ENCODE measurements around the gene KIAA1549. TPM values are rescaled to one million over a fixed set of nuclear protein-coding genes. Genes with fewer than 3 reads are reported as not detected.

Gene KIAA1549
- total RNA-seq, 4 donors from 2014 or later, result 0.11 to 2.1 (median 0.28) TPM

- Histone ChIP-seq H3K36me3 (no peaks in the 10 kb centered on the region), H3K4me1 (no peaks in the 10 kb centered on the region), H3K27ac (no peak overlapping the region), H3K4me3 (no peak overlapping the region), H3K27me3 (no peaks in the 10 kb centered on the region), H3K9me3 (no peaks in the 10 kb centered on the region)
- no peak for DNase-seq
- 90% methylated on average over 10 to 11 of the region's 11 CpGs for WGBS, 2 donors
- intact Hi-C loops (cut with DNase I), result no loop called here
- TF ChIP-seq CTCF (IDR thresholded peaks at IDR 0.05) (no peak), POLR2A (IDR thresholded peaks at IDR 0.05) (no peak)
Measured at GRCh38 chr7:138921277-138921676, 59.9 kb downstream of the KIAA1549 start.

GRCh38 chr7:138919911-138920310 is 61.3 kb downstream of the KIAA1549 start:
- intact Hi-C loops (cut with DNase I), result no loop called here
- no peaks in the 10 kb centered on the region for H3K27me3 ChIP-seq
- DNase-seq, result no peak
- TF ChIP-seq CTCF (IDR thresholded peaks at IDR 0.05) (no peak), POLR2A (IDR thresholded peaks at IDR 0.05) (no peak)
- H3K27ac ChIP-seq, result no peak overlapping the region
- WGBS, 2 donors, result 64 to 79% methylated on average over 5 of the region's 5 CpGs
- H3K4me3 ChIP-seq, result no peak overlapping the region
- no peaks in the 10 kb centered on the region for H3K9me3 ChIP-seq
- H3K36me3 ChIP-seq, result no peaks in the 10 kb centered on the region
- no peaks in the 10 kb centered on the region for H3K4me1 ChIP-seq

- TF ChIP-seq POLR2A (IDR thresholded peaks at IDR 0.05) (no peak), CTCF (IDR thresholded peaks at IDR 0.05) (no peak)
- no peaks in the 10 kb centered on the region for H3K27me3 ChIP-seq
- H3K9me3 ChIP-seq, result no peaks in the 10 kb centered on the region
- H3K4me1 ChIP-seq, result no peaks in the 10 kb centered on the region
- intact Hi-C loops (cut with DNase I), result no loop called here
- no peak overlapping the region for H3K4me3 ChIP-seq
- no peak overlapping the region for H3K27ac ChIP-seq
- 71 to 78% methylated on average over 7 of the region's 9 CpGs for WGBS, 2 donors
- no peaks in the 10 kb centered on the region for H3K36me3 ChIP-seq
- DNase-seq, result no peak
Measured at GRCh38 chr7:138919216-138919615, 62.0 kb downstream of the KIAA1549 start.

- H3K36me3 ChIP-seq, result no peaks in the 10 kb centered on the region
- WGBS, 2 donors, result 89 to 93% methylated on average over 10 of the region's 10 CpGs
- TF ChIP-seq CTCF (IDR thresholded peaks at IDR 0.05), result no peak
- TF ChIP-seq POLR2A (IDR thresholded peaks at IDR 0.05), result no peak
- H3K9me3 ChIP-seq, result no peaks in the 10 kb centered on the region
- no peak overlapping the region for H3K27ac ChIP-seq
- no peaks in the 10 kb centered on the region for H3K27me3 ChIP-seq
- intact Hi-C loops (cut with DNase I), result no loop called here
- no peak overlapping the region for H3K4me3 ChIP-seq
- no peaks in the 10 kb centered on the region for H3K4me1 ChIP-seq
- DNase-seq, result no peak
Measured at GRCh38 chr7:138918756-138919155, 62.4 kb downstream of the KIAA1549 start.

- intact Hi-C loops (cut with DNase I), result no loop called here
- TF ChIP-seq POLR2A (IDR thresholded peaks at IDR 0.05), result no peak
- no peak for TF ChIP-seq CTCF (IDR thresholded peaks at IDR 0.05)
- Histone ChIP-seq H3K4me3 (no peak overlapping the region), H3K27ac (no peak overlapping the region), H3K36me3 (no peaks in the 10 kb centered on the region), H3K9me3 (no peaks in the 10 kb centered on the region), H3K4me1 (no peaks in the 10 kb centered on the region), H3K27me3 (no peaks in the 10 kb centered on the region)
- no peak for DNase-seq
- WGBS, 2 donors, result 85 to 88% methylated on average over 13 of the region's 13 CpGs
Measured at GRCh38 chr7:138918176-138918575, 63.0 kb downstream of the KIAA1549 start.
